ENCODE data around the gene TBCK. TPM values are rescaled to one million over a fixed set of nuclear protein-coding genes. Genes with fewer than 3 reads are reported as not detected.

The TBCK gene
- total and polyA plus RNA-seq, 2 of the 8 experiments (the other 6 are each of a cell fraction or from before 2014, with no cell fraction given): 10.2 to 18.7 TPM

DNA sequence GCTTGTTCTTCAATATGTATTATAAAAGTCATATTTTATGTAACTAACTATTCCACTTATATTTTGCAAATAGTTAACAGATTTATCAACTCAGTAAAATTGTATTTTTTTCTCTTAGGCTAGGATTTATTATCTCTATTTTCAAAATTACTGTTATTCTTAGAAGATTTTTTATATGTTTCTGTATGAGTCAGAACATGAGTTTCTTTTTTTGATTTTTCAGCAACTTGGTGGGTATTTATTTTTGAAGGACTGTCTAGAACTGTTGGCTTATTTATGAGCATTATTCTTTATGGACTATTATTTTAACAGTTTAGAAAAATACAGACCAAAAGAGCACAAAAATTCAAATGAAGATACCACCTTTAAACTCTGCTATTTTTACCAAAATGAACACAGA lies 7.1 kb upstream of the TBCK start:
- Histone ChIP-seq H3K56ac (replicated peaks; ENCODE audit: insufficient read length, low read depth, low read length) (no peak overlapping the region), H4K20me1 (replicated peaks in 1 of 2; ENCODE audit: control insufficient read depth in 1 of 2, insufficient read depth in 2 of 2, low read length in 2 of 2) (peaks cover 0 to 2% of the 10 kb centered on the region in 2 experiments), H2BK120ac (replicated peaks; ENCODE audit: low read depth, low read length) (no peak overlapping the region), H2BK5ac (ENCODE audit: low read depth, low read length) (no peak overlapping the region), H3K4me3 (ENCODE audit: extremely low read depth in 1 of 4, insufficient read depth in 2 of 4, low read depth in 3 of 4, low read length in 4 of 4) (no peak overlapping the region), H3K27ac (ENCODE audit: low read depth, low read length) (no peak overlapping the region), H3K36me3 (ENCODE audit: control insufficient read depth in 2 of 4, insufficient read depth in 4 of 4, low read length in 3 of 4) (peaks cover 0 to 30% (median 12%) of the 10 kb centered on the region in 4 experiments; a peak in 4 of 8 replicates), H4K8ac (ENCODE audit: extremely low read depth, insufficient read depth, low read length) (no peak overlapping the region), H3K23me2 (ENCODE audit: low read depth, low read length) (no peaks in the 10 kb centered on the region; the same call in 1 of the 2 replicates), H3K9me3 (ENCODE audit: insufficient read depth in 2 of 2, low read depth in 1 of 2, low read length in 1 of 2) (peaks cover 0 to 10% of the 10 kb centered on the region in 2 experiments; a peak in 1 of 4 replicates), H3K27me3 (replicated peaks in 1 of 4; ENCODE audit: control insufficient read depth in 3 of 4, extremely low read depth in 1 of 4, insufficient read depth in 3 of 4, low read length in 3 of 4) (no peaks in the 10 kb centered on the region), H3K14ac (ENCODE audit: insufficient read length) (no peak overlapping the region), H2AFZ (ENCODE audit: low read length) (no peak overlapping the region), H2BK20ac (ENCODE audit: low read length) (no peak overlapping the region), H3K18ac (ENCODE audit: extremely low read depth, low read length) (no peak overlapping the region), H3K79me1 (ENCODE audit: low read depth, low read length) (no peaks in the 10 kb centered on the region), H4K91ac (replicated peaks; ENCODE audit: insufficient read length, low read length) (no peak overlapping the region), H3K4me1 (replicated peaks in 1 of 4; ENCODE audit: control insufficient read depth in 3 of 4, insufficient read depth in 4 of 4, low read length in 3 of 4) (no peaks in the 10 kb centered on the region), H2BK12ac (ENCODE audit: low read depth, low read length) (no peak overlapping the region), H3K79me2 (ENCODE audit: control insufficient read depth in 1 of 2, insufficient read depth in 2 of 2, low read length in 2 of 2) (peaks cover 0 to 20% of the 10 kb centered on the region in 2 experiments; a peak in 2 of 4 replicates), H3K4ac (replicated peaks; ENCODE audit: insufficient read length, low read depth, low read length) (no peak overlapping the region), H2AK5ac (ENCODE audit: low read depth, low read length) (no peak overlapping the region), H3K23ac (ENCODE audit: insufficient read length) (no peak overlapping the region), H2BK15ac (ENCODE audit: low read length) (no peak overlapping the region), H4K5ac (ENCODE audit: insufficient read length, low read depth, low read length) (no peak overlapping the region), H3K9ac (replicated peaks in 1 of 4; ENCODE audit: extremely low read depth in 1 of 4, low read depth in 3 of 4, low read length in 3 of 4) (no peak overlapping the region), H3K4me2 (ENCODE audit: insufficient read depth in 1 of 2, low read depth in 2 of 2, low read length in 2 of 2) (no peak overlapping the region)
- ChIA-PET POLR2A (ENCODE audit: partially characterized antibody) (no interaction called here), CTCF (ENCODE audit: partially characterized antibody) (no interaction called here)
- FAIRE-seq: no peak
- no peak for TF ChIP-seq GABPA (IDR thresholded peaks at IDR 0.05; ENCODE audit: borderline replicate concordance, insufficient read depth, low read length)
- TF ChIP-seq, protein P1, sequence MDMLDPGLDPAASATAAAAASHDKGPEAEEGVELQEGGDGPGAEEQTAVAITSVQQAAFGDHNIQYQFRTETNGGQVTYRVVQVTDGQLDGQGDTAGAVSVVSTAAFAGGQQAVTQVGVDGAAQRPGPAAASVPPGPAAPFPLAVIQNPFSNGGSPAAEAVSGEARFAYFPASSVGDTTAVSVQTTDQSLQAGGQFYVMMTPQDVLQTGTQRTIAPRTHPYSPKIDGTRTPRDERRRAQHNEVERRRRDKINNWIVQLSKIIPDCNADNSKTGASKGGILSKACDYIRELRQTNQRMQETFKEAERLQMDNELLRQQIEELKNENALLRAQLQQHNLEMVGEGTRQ (IDR thresholded peaks at IDR 0.05; ENCODE audit: low read length): no peak
- DNase-seq (ENCODE audit: low read depth in 1 of 2, low spot score in 2 of 2): no peak
